Measurements from ENCODE around the gene LEMD2.

DNA sequence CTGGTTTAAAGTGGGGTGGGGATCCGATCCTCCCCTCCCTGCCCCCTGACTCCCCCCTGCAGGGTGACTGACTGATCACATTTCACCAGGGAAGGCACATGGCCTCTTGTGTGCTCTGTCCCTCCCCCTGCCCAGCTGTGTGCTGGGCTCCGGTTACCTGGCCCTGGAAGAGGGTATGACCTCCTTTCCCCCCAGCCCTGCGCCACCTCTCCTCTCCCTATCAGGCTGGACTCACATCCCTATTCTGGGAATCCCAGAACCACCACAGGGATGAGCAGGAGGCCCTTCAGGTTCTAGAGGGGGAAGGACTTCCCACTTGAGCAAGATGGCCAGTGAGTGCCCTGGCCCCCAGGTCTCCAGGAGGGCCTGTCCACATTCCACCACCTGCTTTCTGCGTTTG, 40.1 kb downstream of the LEMD2 start:
- no peak for TF ChIP-seq CTCF (IDR thresholded peaks at IDR 0.05)
- no peak for TF ChIP-seq POLR2A (IDR thresholded peaks at IDR 0.05; ENCODE audit: low read depth)

Measured in esophagus muscularis mucosa (tissue), 3 donors.